ENCODE data around the gene AIPL1. TPM values are rescaled to one million over a fixed set of nuclear protein-coding genes. Genes with fewer than 3 reads are reported as not detected.

The AIPL1 gene
- total and polyA plus RNA-seq, 8 donors = 0.04 TPM; not detected in 7

DNA sequence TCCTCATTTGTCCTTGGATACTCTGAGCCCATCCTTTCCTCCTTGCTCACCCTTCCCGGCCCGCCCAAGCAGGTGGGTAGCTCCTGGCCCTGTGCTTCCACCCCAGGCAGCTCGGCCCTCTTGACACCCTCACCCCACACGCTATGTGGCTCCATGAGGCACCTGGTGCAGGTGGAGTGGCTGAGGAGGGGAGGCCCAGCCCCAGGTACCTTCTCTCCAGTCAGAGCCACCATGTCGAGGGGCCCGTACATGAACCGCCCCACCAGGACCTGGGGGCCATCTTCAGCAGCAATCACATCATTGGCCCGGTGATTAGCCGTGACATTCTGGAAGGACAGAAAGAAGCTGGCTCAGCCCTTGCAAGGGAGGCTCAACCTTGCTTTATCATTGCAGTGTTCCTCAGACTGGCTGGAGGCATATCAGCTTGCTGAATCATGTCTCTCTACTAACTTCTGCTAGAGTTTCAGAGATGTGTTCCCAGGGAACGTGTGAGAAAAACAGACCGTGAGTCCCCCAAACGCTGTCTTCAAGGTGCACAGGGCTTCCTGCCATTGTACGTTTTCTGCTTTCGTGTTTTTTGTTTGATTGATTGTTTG lies 29.6 kb upstream of the AIPL1 start:
- no peak for TF ChIP-seq CTCF (IDR thresholded peaks at IDR 0.05)
- no peaks in the 10 kb centered on the region for H3K4me1 ChIP-seq
- no peak for DNase-seq
- WGBS, 2 donors = 83 to 92% methylated on average over 14 of the region's 14 CpGs
- no peaks in the 10 kb centered on the region for H3K27me3 ChIP-seq
- no peak for ATAC-seq
- H3K4me3 ChIP-seq = no peak overlapping the region
- no peak for FAIRE-seq
- H3K27ac ChIP-seq = no peak overlapping the region
- H3K36me3 ChIP-seq = no peaks in the 10 kb centered on the region
- no peaks in the 10 kb centered on the region for H3K9me3 ChIP-seq
- intact Hi-C loops (cut with DNase I) = no loop called here

- intact Hi-C loops (cut with DNase I) = no loop called here
- Histone ChIP-seq H3K27me3 (no peaks in the 10 kb centered on the region), H3K4me1 (no peaks in the 10 kb centered on the region), H3K36me3 (no peaks in the 10 kb centered on the region), H3K9me3 (no peaks in the 10 kb centered on the region), H3K27ac (no peak overlapping the region), H3K4me3 (no peak overlapping the region)
- FAIRE-seq = no peak
- no peak for DNase-seq
- ATAC-seq = no peak
- TF ChIP-seq CTCF (IDR thresholded peaks at IDR 0.05) = no peak
- WGBS, 2 donors = 84 to 91% methylated on average over 24 of the region's 24 CpGs
Measured at GRCh38 chr17:6463616-6464445, 28.9 kb upstream of the AIPL1 start.

- Histone ChIP-seq H3K4me3 (no peak overlapping the region), H3K36me3 (no peaks in the 10 kb centered on the region), H3K27ac (no peak overlapping the region), H3K9me3 (no peaks in the 10 kb centered on the region), H3K27me3 (no peaks in the 10 kb centered on the region), H3K4me1 (no peaks in the 10 kb centered on the region)
- 81 to 91% methylated on average over 2 of the region's 2 CpGs for WGBS, 2 donors
- no peak for ATAC-seq
- TF ChIP-seq CTCF (IDR thresholded peaks at IDR 0.05) = no peak
- DNase-seq = no peak
- intact Hi-C loops (cut with DNase I) = no loop called here
- FAIRE-seq = no peak
Measured at GRCh38 chr17:6462692-6463091, 27.8 kb upstream of the AIPL1 start.

DNA sequence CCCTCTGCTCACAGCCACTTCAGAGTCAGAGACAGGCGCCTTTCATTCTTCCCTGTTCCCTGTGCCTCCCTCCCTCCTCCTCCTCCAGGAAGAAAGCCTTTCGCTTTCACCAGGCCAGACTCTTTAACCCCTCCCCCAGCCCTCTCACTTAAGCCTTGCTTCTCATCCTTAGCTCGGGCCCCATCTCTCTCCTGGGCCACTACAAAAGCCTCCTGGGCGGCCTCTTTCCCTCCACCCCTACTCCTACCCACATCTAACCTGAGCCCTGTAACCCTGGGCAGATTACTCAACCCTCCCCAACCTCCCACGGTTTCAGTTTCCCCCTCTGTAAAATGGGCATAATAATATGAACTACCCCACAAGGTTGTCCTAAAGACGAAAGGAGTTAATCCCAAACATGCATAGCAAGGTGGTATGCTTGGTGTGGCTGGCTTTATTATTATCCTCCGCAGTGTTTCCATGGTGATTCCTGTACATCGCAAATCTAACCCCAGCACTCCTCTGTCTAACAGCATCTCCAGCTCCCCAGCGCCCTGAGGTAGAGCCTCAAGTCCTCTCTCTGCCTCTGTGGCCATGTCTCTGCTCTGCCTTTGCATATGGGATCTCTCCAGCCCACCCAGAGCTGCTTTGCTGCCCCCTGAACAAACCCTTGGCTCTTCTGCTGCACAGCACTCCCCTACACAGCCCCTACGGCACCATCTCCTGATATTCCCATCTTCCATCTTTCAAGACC lies 27.0 kb upstream of the AIPL1 start:
- 81 to 86% methylated on average over 10 of the region's 10 CpGs for WGBS, 2 donors
- no peaks in the 10 kb centered on the region for H3K4me1 ChIP-seq
- no peaks in the 10 kb centered on the region for H3K27me3 ChIP-seq
- no peak for DNase-seq
- ATAC-seq = no peak
- no peak overlapping the region for H3K4me3 ChIP-seq
- FAIRE-seq = no peak
- TF ChIP-seq CTCF (IDR thresholded peaks at IDR 0.05) = no peak
- H3K27ac ChIP-seq = no peak overlapping the region
- no peaks in the 10 kb centered on the region for H3K9me3 ChIP-seq
- intact Hi-C loops (cut with DNase I) = no loop called here
- no peaks in the 10 kb centered on the region for H3K36me3 ChIP-seq

Measured in pancreas (tissue), 10 donors.